Neuronal stem cell (in vitro differentiated cells): Measurements from ENCODE around the gene ACAP1.

ENCODE experiments used
- DNase-seq: peaks from one replicate; pipeline ENCODE4 v3.0.0-alpha.2; 2013; ENCODE audit warnings: low spot score
- H2AFZ ChIP-seq: one replicate; pipeline ENCODE4 v1.6.1; 2013; ENCODE audit warnings: mild to moderate bottlenecking, low read length, inconsistent platforms
- H2AK5ac ChIP-seq: 2 replicates; pipeline ENCODE4 v1.6.1; 2013; ENCODE audit warnings: low read depth, mild to moderate bottlenecking, inconsistent platforms, low read length, moderate library complexity, mixed read lengths
- H2BK120ac ChIP-seq: 2 replicates; pipeline ENCODE4 v1.6.1; 2013; ENCODE audit warnings: low read depth, mild to moderate bottlenecking, inconsistent platforms, low read length, moderate library complexity, mixed read lengths
- H2BK12ac ChIP-seq: one replicate; pipeline ENCODE4 v1.6.1; 2013; ENCODE audit warnings: low read length, inconsistent platforms
- H2BK15ac ChIP-seq: 2 replicates; pipeline ENCODE4 v1.6.1; 2013; ENCODE audit warnings: mild to moderate bottlenecking, low read length, inconsistent platforms, mixed read lengths
- H2BK5ac ChIP-seq: one replicate; pipeline ENCODE4 v1.6.1; 2013; ENCODE audit warnings: inconsistent platforms, mild to moderate bottlenecking, low read length, moderate library complexity
- H3K14ac ChIP-seq: one replicate; pipeline ENCODE4 v1.6.1; 2013; ENCODE audit warnings: low read length, inconsistent platforms
- H3K18ac ChIP-seq: 2 replicates; pipeline ENCODE4 v1.6.1; 2013; ENCODE audit warnings: low read length, inconsistent platforms
- H3K23ac ChIP-seq: 2 replicates; pipeline ENCODE4 v1.6.1; 2013; ENCODE audit warnings: low read depth, mild to moderate bottlenecking, mixed read lengths, low read length, inconsistent platforms; ENCODE audit not compliant: poor library complexity
- H3K27ac ChIP-seq: replicated peaks from 3 replicates; pipeline ENCODE4 v1.5.1; 2013; ENCODE audit warnings: low read length, inconsistent platforms
- H3K27me3 ChIP-seq, 3 experiments: 2 replicates each; pipeline ENCODE4 v1.6.1; 2013; ENCODE audit warnings: low read length in 3 of 3, mild to moderate bottlenecking in 2 of 3, inconsistent platforms in 1 of 3, low read depth in 1 of 3, mixed read lengths in 1 of 3, moderate library complexity in 1 of 3; ENCODE audit not compliant: control insufficient read depth in 3 of 3, insufficient read depth in 3 of 3
- H3K36me3 ChIP-seq, 2 donors: replicated peaks in 1 of 2; 2 replicates each; pipeline ENCODE4 v1.6.1; 2013; ENCODE audit warnings: low read length in 2 of 2; ENCODE audit not compliant: control insufficient read depth in 2 of 2, insufficient read depth in 2 of 2
- H3K4ac ChIP-seq: 2 replicates; pipeline ENCODE4 v1.6.1; 2013; ENCODE audit warnings: inconsistent platforms, mild to moderate bottlenecking, low read length, moderate library complexity
- H3K4me1 ChIP-seq, 2 donors: 1 replicate in 1 of 2; 2 replicates in 1 of 2; pipeline ENCODE4 v1.6.1; 2013; ENCODE audit warnings: low read length in 2 of 2, low read depth in 1 of 2; ENCODE audit not compliant: control insufficient read depth in 2 of 2, insufficient read depth in 1 of 2
- H3K4me2 ChIP-seq: one replicate; pipeline ENCODE4 v1.6.1; 2013; ENCODE audit warnings: mild to moderate bottlenecking, low read length, inconsistent platforms; ENCODE audit not compliant: insufficient read depth, poor library complexity, severe bottlenecking
- H3K4me3 ChIP-seq, 2 donors: 2 replicates each; pipeline ENCODE4 v1.5.1; 2013; ENCODE audit warnings: low read length in 2 of 2, mild to moderate bottlenecking in 2 of 2, inconsistent platforms in 1 of 2, moderate library complexity in 1 of 2
- H3K79me1 ChIP-seq: one replicate; pipeline ENCODE4 v1.6.1; 2013; ENCODE audit warnings: low read depth, mild to moderate bottlenecking, inconsistent platforms, low read length, moderate library complexity
- H3K9ac ChIP-seq: one replicate; pipeline ENCODE4 v1.6.1; 2013; ENCODE audit warnings: mild to moderate bottlenecking, low read depth, low read length, inconsistent platforms; ENCODE audit not compliant: poor library complexity
- H3K9me3 ChIP-seq, 2 donors: replicated peaks in 1 of 2; 2 replicates each; pipeline versions ENCODE3 to v1.6.1; 2013; ENCODE audit warnings: low read length in 2 of 2, mild to moderate bottlenecking in 2 of 2, inconsistent platforms in 1 of 2, low read depth in 1 of 2, mixed read lengths in 1 of 2, moderate library complexity in 1 of 2; ENCODE audit not compliant: control insufficient read depth in 2 of 2, insufficient read depth in 1 of 2
- H4K8ac ChIP-seq: one replicate; pipeline ENCODE4 v1.6.1; 2013; ENCODE audit warnings: low read depth, mild to moderate bottlenecking, inconsistent platforms, low read length, moderate library complexity
- H4K91ac ChIP-seq: one replicate; pipeline ENCODE4 v1.6.1; 2013; ENCODE audit warnings: low read length, low read depth, mild to moderate bottlenecking, inconsistent platforms; ENCODE audit not compliant: poor library complexity
- WGBS, 2 donors: extraction: QIAGEN DNeasy Blood & Tissue Kit; methylation state at CpG; one replicate each; pipeline ENCODE4 v1.1.7; 2013; ENCODE audit warnings: missing lambda C conversion rate in 2 of 2, mixed read lengths in 1 of 2; ENCODE audit not compliant: insufficient read length in 2 of 2, insufficient replicate concordance in 1 of 2; ENCODE audit errors: extremely low coverage in 2 of 2; 5-methylcytosine and 5-hydroxymethylcytosine counted together

ACAP1 gene

GRCh38 chr17:7313890-7314718 is 22.2 kb upstream of the ACAP1 start:
- Histone ChIP-seq H3K4me3 (peak overlapping the region; percentile 60 to 92), H3K36me3 (peaks cover 68 to 85% of the 10 kb centered on the region in 2 donors), H2BK12ac (no peak overlapping the region), H2BK120ac (peak overlapping the region; percentile 78), H4K8ac (no peak overlapping the region), H2BK15ac (no peak overlapping the region), H3K27ac (no peak overlapping the region), H3K79me1 (peaks cover 7% of the 10 kb centered on the region), H2AK5ac (no peak overlapping the region), H3K18ac (no peak overlapping the region), H2AFZ (no peak overlapping the region), H3K27me3 (no peaks in the 10 kb centered on the region), H3K23ac (no peak overlapping the region), H4K91ac (no peak overlapping the region), H3K4me1 (peaks cover 8 to 16% of the 10 kb centered on the region in 2 donors), H3K9ac (peak overlapping the region; percentile 91), H3K14ac (no peak overlapping the region), H3K4me2 (peak overlapping the region; percentile 93), H3K4ac (no peak overlapping the region), H2BK5ac (no peak overlapping the region), H3K9me3 (no peaks in the 10 kb centered on the region)
- no peak for DNase-seq
- WGBS, 2 donors, result no CpG with 5 or more reads among the region's 9 CpGs

DNA sequence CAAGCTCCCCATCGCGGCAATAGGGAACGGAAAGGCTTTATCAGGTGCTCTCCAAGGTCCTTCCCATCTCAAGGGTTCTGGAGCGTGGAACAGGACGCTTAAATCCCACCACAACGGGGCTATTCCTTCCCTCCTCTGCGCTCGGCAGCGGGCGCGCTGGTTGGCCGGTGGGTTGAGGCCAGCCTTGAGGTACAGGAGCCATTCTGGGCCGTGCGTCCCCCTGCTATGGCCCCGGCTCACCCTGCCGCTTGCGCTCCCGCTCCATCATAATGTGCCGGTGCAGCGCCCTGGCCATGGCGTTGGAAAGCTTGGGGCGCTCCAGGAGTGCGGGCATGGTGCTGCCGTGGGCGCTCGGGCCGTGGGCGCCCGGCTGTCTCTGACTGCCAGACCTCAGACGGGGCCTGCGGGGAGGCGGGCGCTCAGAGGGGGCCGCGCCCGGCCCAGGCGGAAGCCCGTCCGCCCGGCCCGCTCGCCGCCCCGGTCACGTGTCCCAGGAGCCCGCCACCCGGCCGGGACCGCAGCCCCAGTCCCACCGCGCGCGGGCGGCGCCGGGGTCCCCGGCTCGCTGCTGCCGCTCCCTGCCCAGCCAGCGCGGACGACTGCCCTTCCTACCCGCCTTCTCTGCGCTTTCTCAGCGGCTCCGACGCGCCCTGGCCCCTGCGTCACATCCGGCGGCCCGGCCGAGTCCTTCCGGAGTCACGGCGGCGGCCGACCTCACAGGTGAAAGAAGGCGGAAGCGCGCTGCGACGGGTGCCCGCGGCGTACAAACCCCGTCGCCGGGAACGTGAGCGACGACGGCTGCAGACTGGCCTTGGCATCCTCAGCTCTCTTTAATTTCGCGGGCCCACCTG is 21.4 kb upstream of the ACAP1 start, which contains the start of gene GPS2:
TSS of gene GPS2 (minus strand) at position 642 of the 851 bp plus-strand sequence. CDS start at position 334, 308 bp downstream.
- peaks cover 62 to 78% of the 10 kb centered on the region in 2 donors for H3K36me3 ChIP-seq
- no peak within 1 kb of the TSS for H2BK15ac ChIP-seq
- H3K9ac ChIP-seq, result peak within 1 kb of the TSS; percentile 91
- H3K4me2 ChIP-seq, result peak within 1 kb of the TSS; percentile 93
- H3K27me3 ChIP-seq, result no peaks in the 10 kb centered on the region
- peak; percentile 78 for DNase-seq
- peak within 1 kb of the TSS; percentile 95 for H4K8ac ChIP-seq
- peak within 1 kb of the TSS; percentile 95 for H3K18ac ChIP-seq
- H2BK5ac ChIP-seq, result peak within 1 kb of the TSS; percentile 85
- no peak within 1 kb of the TSS for H4K91ac ChIP-seq
- no peak within 1 kb of the TSS for H3K14ac ChIP-seq
- peak within 1 kb of the TSS; percentile 39 for H3K4ac ChIP-seq
- H3K27ac ChIP-seq, result peak within 1 kb of the TSS; percentile 80
- H3K9me3 ChIP-seq, result no peaks in the 10 kb centered on the region
- WGBS, 2 donors, result no CpG with 5 or more reads among the region's 95 CpGs
- peak within 1 kb of the TSS; percentile 94 for H3K23ac ChIP-seq
- peak within 1 kb of the TSS; percentile 78 for H2BK120ac ChIP-seq
- peaks cover 6 to 13% of the 10 kb centered on the region in 2 donors for H3K4me1 ChIP-seq
- peak within 1 kb of the TSS; percentile 69 for H2BK12ac ChIP-seq
- H2AK5ac ChIP-seq, result peak within 1 kb of the TSS; percentile 87
- peaks cover 7% of the 10 kb centered on the region for H3K79me1 ChIP-seq
- peak within 1 kb of the TSS; percentile 95 for H2AFZ ChIP-seq
- H3K4me3 ChIP-seq, result peak within 1 kb of the TSS; percentile 60 to 92

- H3K14ac ChIP-seq, result no peak overlapping the region
- H3K27ac ChIP-seq, result peak overlapping the region; percentile 68
- H3K36me3 ChIP-seq, result peaks cover 59 to 78% of the 10 kb centered on the region in 2 donors
- no CpG with 5 or more reads among the region's 30 CpGs for WGBS, 2 donors
- H3K4me2 ChIP-seq, result peak overlapping the region; percentile 87
- H4K91ac ChIP-seq, result no peak overlapping the region
- H2BK15ac ChIP-seq, result no peak overlapping the region
- H3K9me3 ChIP-seq, result no peaks in the 10 kb centered on the region
- no peaks in the 10 kb centered on the region for H3K27me3 ChIP-seq
- peak overlapping the region; percentile 85 for H2BK5ac ChIP-seq
- no peak overlapping the region for H3K4ac ChIP-seq
- peaks cover 6 to 13% of the 10 kb centered on the region in 2 donors for H3K4me1 ChIP-seq
- no peak overlapping the region for H2BK120ac ChIP-seq
- peak overlapping the region; percentile 95 for H3K18ac ChIP-seq
- no peak for DNase-seq
- H3K4me3 ChIP-seq, result peak overlapping the region; percentile 60 to 92
- peak overlapping the region; percentile 89 for H3K9ac ChIP-seq
- H4K8ac ChIP-seq, result peak overlapping the region; percentile 95
- H2AK5ac ChIP-seq, result peak overlapping the region; percentile 87
- H2AFZ ChIP-seq, result peak overlapping the region; percentile 95
- H3K79me1 ChIP-seq, result peaks cover 7% of the 10 kb centered on the region
- H2BK12ac ChIP-seq, result peak overlapping the region; percentile 69
- peak overlapping the region; percentile 94 for H3K23ac ChIP-seq
Measured at GRCh38 chr17:7315570-7316235, 20.6 kb upstream of the ACAP1 start.
